GM20000 (cell line): ENCODE results near the gene SEC14L2.
A peak's percentile ranks its signal among the peaks of the same experiment; 100 is the strongest.

Experiments used
- DNase-seq: peaks from one replicate; pipeline ENCODE4 v3.0.0; 2012; ENCODE audit warnings: low spot score
- TF ChIP-seq, protein P1 (sequence below): IDR thresholded peaks from 2 replicates; pipeline ENCODE4 v1.5.1; 2012; ENCODE audit warnings: mild to moderate bottlenecking, control low read depth; ENCODE audit errors: extremely low read depth, missing control alignments

Gene SEC14L2

DNA sequence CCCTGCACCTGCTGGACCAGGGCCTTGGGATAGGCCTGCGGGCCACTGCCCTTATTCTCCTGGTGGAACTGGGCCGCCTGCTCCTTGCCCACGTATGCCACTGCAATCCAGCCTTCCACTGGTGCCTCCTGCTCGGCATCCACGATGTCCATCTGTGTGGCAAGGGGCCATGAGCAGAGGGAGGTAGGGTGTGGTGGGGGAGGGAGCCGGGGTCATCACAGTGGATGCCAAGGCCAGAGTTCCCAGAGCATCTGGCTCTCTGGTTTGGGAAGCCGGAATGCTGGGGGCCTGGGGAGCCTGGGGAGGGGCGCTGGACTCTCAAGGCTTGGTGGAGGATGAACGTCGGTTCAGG lies 10.2 kb upstream of the SEC14L2 start:
- TF ChIP-seq, protein P1, sequence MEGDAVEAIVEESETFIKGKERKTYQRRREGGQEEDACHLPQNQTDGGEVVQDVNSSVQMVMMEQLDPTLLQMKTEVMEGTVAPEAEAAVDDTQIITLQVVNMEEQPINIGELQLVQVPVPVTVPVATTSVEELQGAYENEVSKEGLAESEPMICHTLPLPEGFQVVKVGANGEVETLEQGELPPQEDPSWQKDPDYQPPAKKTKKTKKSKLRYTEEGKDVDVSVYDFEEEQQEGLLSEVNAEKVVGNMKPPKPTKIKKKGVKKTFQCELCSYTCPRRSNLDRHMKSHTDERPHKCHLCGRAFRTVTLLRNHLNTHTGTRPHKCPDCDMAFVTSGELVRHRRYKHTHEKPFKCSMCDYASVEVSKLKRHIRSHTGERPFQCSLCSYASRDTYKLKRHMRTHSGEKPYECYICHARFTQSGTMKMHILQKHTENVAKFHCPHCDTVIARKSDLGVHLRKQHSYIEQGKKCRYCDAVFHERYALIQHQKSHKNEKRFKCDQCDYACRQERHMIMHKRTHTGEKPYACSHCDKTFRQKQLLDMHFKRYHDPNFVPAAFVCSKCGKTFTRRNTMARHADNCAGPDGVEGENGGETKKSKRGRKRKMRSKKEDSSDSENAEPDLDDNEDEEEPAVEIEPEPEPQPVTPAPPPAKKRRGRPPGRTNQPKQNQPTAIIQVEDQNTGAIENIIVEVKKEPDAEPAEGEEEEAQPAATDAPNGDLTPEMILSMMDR = no peak
- DNase-seq = no peak

DNA sequence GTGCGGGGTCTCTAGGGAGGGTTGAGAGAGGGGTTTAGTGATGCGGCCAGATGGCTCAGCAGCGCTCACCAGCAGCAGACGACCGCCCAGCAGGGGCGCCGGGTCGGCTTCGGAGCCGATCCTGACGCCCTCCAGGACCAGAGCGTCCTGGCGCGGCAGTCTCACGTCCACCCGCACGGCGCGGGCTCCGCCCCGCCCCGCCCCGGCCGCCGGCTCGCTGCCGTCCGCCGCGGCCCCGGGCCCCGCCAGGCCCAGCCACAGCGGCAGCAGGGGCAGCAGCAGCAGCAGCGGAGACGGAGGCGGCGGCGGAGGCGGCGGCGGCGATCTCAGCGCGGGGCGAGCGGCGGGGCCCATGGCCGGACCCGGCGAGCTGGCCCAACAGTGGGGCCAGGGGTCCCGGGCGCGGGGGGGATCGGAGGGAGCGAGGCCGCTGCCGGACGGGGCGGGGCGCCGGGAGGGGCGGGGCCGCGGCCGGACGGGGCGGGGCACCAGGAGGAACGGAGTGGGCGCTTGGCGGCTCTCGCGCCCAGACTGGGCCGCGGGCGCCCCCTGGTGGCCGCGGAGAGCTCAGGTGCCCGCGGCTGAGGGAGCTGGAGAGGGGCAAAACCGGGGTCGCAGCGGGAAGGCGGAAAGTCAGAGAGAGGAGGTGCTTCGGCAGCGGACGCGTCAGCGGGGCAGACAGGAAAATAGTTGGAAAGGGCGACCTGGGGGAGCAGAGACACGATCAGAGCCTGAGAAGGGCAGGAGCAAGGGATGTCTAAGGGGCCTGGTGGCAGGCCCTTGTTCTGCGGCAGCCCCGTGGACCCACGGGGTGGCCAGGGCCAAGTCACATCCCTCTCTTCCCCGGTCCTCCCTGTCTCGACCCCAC lies 9.6 kb upstream of the SEC14L2 start, which contains the start of gene RNF215:
RNF215 (minus strand) TSS at position 452 of the 868 bp plus-strand sequence; CDS start at position 354, 98 bp downstream.
- peak; percentile 98 for DNase-seq
- TF ChIP-seq, protein P1 = peak; percentile 76

DNA sequence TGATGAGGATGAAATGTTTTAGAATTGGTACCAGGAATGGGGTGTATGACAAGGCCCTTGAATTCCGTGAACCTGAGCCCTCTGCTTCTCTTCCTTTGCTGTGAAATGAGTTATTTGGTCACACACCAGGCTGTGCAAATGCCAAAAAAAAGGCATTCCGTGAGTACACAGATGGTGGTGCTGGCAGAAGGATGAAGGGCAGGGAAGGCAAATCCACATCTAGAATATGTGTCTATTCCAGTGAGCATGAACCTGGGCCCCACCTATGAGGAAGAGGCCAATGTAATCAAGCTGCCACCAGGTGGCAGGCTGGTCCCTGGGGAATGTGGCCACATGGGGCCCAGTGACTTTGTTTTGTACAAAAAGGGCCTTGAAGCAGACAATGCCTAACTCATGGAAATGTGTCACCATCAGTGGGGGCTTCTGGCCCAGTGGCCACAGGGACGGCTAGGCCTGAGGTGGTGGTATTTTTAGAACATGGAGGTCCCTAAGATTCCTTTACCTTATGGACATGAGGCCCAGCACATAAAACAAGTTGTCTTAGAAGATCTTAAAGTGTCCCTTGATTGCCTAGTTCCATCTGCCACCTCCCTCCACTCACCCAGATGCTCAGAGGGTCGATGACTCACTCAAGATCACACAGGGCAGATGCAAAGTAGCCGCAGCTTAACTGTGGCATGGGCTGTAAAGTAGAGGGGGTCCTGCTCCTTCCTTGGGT lies 5.7 kb upstream of the SEC14L2 start:
- DNase-seq = peak; percentile 87
- TF ChIP-seq, protein P1 = peak; percentile 92

DNA sequence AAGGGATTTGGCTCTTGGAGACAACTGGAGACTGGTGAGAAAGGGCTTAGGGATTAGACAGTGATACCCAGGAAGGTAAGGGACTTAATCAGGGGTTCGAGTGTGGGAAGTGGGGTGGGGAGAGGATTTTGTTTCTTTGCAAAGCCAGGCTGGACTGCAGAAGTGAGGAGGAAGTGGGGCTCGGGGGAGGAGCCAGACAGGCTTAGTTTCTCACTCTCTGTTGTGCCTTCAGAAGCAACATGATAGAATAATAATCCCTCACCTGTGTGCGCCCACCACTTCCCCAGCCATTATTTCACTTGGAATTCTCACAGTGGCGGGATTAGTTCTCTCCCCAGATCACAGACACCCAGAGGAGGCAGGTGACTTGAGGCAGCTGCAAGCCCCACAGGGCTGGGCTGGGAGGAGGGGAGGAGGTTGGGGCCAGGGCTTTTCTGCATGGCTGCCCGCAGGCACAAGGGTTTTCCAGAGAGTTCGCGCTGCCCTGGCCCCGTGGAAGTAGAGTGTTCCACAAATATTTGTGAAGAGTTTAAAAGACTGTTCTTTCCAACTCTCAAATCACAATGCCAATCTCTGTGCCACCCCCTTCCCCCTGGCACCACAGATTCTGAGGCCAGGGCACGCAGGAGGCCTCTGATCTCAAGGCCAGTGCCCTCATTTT lies 4.0 kb upstream of the SEC14L2 start:
- DNase-seq = peak; percentile 73
- TF ChIP-seq, protein P1 = no peak

DNA sequence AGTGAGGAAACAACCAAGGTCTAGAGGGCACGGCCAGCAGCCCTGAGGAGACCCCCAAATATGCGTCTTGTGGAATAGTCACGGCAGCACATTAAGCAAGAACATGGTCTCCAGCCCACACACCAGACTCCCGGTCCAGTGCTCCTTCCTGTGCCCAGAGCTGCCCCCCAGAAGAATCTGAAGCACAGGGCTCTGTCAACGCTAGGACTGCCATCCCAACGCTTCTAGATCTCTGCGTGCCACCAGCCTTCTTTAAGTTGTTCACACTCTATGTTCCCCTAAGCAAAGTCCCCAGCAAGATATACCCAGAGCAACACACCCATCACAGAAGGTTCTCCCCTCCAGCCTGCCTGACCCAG lies 3.5 kb upstream of the SEC14L2 start:
- TF ChIP-seq, protein P1 = no peak
- no peak for DNase-seq

DNA sequence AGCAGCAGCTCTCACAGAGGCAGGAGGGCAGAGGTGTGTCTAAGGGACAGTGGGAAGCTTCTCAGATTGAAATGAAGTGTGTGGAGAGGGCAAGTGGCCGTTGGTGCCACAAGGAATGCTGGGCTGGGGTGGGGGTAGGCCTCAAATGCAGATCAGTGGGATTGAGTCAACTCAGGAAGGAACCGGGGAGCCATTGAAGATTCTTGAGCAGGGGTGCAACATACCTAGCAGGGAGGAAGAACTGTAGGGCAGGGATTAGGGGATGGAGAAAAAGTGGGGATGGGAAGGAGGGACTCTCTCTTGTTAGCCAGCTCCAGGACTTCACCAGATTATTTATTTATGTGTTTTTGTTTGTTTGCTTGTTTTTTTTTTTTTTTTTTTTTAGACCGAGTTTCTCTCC lies 2.9 kb upstream of the SEC14L2 start:
- DNase-seq = no peak
- TF ChIP-seq, protein P1 = no peak
